GM18498 (cell line): ENCODE results near the gene CALM3.
A peak's percentile ranks its signal among the peaks of the same experiment; 100 is the strongest.

Source experiments
- ATAC-seq: cut with Tn5 transposase; IDR thresholded peaks from one replicate; pipeline ENCODE4 v1.9.1; 2021; ENCODE audit warnings: mild to moderate bottlenecking, moderate library complexity; ENCODE audit not compliant: unreplicated experiment

The CALM3 gene

GRCh38 chr19:46599716-46600373, 1.3 kb upstream of the CALM3 start:
- no peak for ATAC-seq

GRCh38 chr19:46600384-46601317, 479 bp upstream of the CALM3 start:
- peak; percentile 85 for ATAC-seq

- ATAC-seq, result no peak
Measured at GRCh38 chr19:46602392-46603194, 1.5 kb downstream of the CALM3 start.

GRCh38 chr19:46603195-46603637, 2.1 kb downstream of the CALM3 start:
- ATAC-seq, result no peak

- ATAC-seq, result no peak
Measured at GRCh38 chr19:46603752-46604231, 2.7 kb downstream of the CALM3 start.

- no peak for ATAC-seq
Measured at GRCh38 chr19:46604781-46605355, 3.7 kb downstream of the CALM3 start.

GRCh38 chr19:46605356-46605821, 4.3 kb downstream of the CALM3 start:
- no peak for ATAC-seq

- no peak for ATAC-seq
Measured at GRCh38 chr19:46606019-46606418, 4.9 kb downstream of the CALM3 start.

GRCh38 chr19:46606681-46607447, 5.7 kb downstream of the CALM3 start:
- ATAC-seq, result no peak

GRCh38 chr19:46607448-46607841, 6.3 kb downstream of the CALM3 start:
- ATAC-seq, result no peak

GRCh38 chr19:46608178-46608577, 7.0 kb downstream of the CALM3 start:
- ATAC-seq, result no peak

GRCh38 chr19:46608581-46609345, 7.6 kb downstream of the CALM3 start:
- ATAC-seq, result no peak

GRCh38 chr19:46609511-46610412, 8.6 kb downstream of the CALM3 start:
- ATAC-seq, result no peak

GRCh38 chr19:46610413-46610775, 9.3 kb downstream of the CALM3 start:
- ATAC-seq, result no peak

- no peak for ATAC-seq
Measured at GRCh38 chr19:46610851-46611770, 10.0 kb downstream of the CALM3 start.

- ATAC-seq, result no peak
Measured at GRCh38 chr19:46611776-46612175, 10.6 kb downstream of the CALM3 start.

- no peak for ATAC-seq
Measured at GRCh38 chr19:46613525-46613924, 12.4 kb downstream of the CALM3 start.
